CD4-positive, alpha-beta T cell (primary cell): Measurements from ENCODE around the gene MPZL2. TPM values are rescaled to one million over a fixed set of nuclear protein-coding genes. Genes with fewer than 3 reads are reported as not detected.

Experiments used
- ATAC-seq: fragments of 200-7000 bp; cut with Tn5 transposase; one replicate; pipeline ENCODE4 v1.10.0; 2022; ENCODE audit warnings: mild to moderate bottlenecking; ENCODE audit not compliant: poor library complexity
- CTCF ChIA-PET: fragments of 350-600 bp; sonication (Branson Sonifier 250); formaldehyde crosslinking; loops from one replicate; lab custom pipeline; 2021; ENCODE audit warnings: antibody characterized with exemption, inconsistent platforms; lab: Charles Lee
- POLR2A ChIA-PET: fragments of 350-600 bp; sonication (Branson Sonifier 250); formaldehyde crosslinking; loops from one replicate; lab custom pipeline; 2021; ENCODE audit warnings: antibody characterized with exemption, inconsistent platforms; lab: Charles Lee
- DNase-seq, 14 experiments: peaks; one replicate each; pipeline ENCODE4 v3.0.0-alpha.2; 2013 to 2020; ENCODE audit warnings: mixed read lengths in 2 of 14
- H3K27ac ChIP-seq, 2 donors: one replicate each; pipeline versions ENCODE4 v1.5.1 to v1.7.0; 2013; ENCODE audit warnings: low read length in 2 of 2, low read depth in 1 of 2, mild to moderate bottlenecking in 1 of 2
- H3K27me3 ChIP-seq, 2 experiments: 1 replicate in 1 of 2; 2 replicates in 1 of 2; pipeline versions ENCODE4 v1.6.1 to v1.7.0; 2013; ENCODE audit warnings: low read length in 2 of 2, control low read depth in 1 of 2, mild to moderate bottlenecking in 1 of 2, moderate library complexity in 1 of 2; ENCODE audit not compliant: insufficient read depth in 2 of 2, control insufficient read depth in 1 of 2
- H3K36me3 ChIP-seq: one replicate; pipeline ENCODE4 v1.6.1; 2013; ENCODE audit warnings: low read length, control low read depth; ENCODE audit not compliant: insufficient read depth
- H3K4me1 ChIP-seq: one replicate; pipeline ENCODE4 v1.6.1; 2013; ENCODE audit warnings: low read length, control low read depth; ENCODE audit not compliant: insufficient read depth
- H3K4me3 ChIP-seq: one replicate; pipeline ENCODE4 v1.5.1; 2013; ENCODE audit warnings: mild to moderate bottlenecking, low read length, moderate library complexity
- H3K9me3 ChIP-seq, 2 experiments: 1 replicate in 1 of 2; 2 replicates in 1 of 2; pipeline versions ENCODE4 v1.6.1 to v1.7.0; 2013; ENCODE audit warnings: low read length in 2 of 2, mild to moderate bottlenecking in 2 of 2, control low read depth in 1 of 2, moderate library complexity in 1 of 2; ENCODE audit not compliant: control insufficient read depth in 1 of 2, insufficient read depth in 1 of 2
- H3K27ac Mint-ChIP-seq: one replicate; pipeline ENCODE4 v1.8.0; 2020; ENCODE audit warnings: mixed read lengths
- H3K27me3 Mint-ChIP-seq: one replicate; pipeline ENCODE4 v1.8.0; 2021; ENCODE audit warnings: mixed read lengths
- H3K36me3 Mint-ChIP-seq: one replicate; pipeline ENCODE4 v1.8.0; 2021; ENCODE audit warnings: low read depth, mixed read lengths
- H3K4me1 Mint-ChIP-seq: one replicate; pipeline ENCODE4 v1.8.0; 2021; ENCODE audit warnings: low read depth, mixed read lengths
- H3K4me3 Mint-ChIP-seq: one replicate; pipeline ENCODE4 v1.8.0; 2020; ENCODE audit warnings: mild to moderate bottlenecking, mixed read lengths
- H3K9me3 Mint-ChIP-seq: one replicate; pipeline ENCODE4 v1.8.0; 2020; ENCODE audit warnings: mixed read lengths
- CTCF ChIP-seq: fragments of 200-600 bp; IDR thresholded peaks from one replicate; pipeline ENCODE4 v1.8.0; 2022; ENCODE audit warnings: antibody characterized with exemption, mild to moderate bottlenecking
- intact Hi-C, 2 experiments: fragments of 100-400 bp; cut with DNase I in 1 of 2; cut with micrococcal nuclease in 1 of 2; formaldehyde crosslinking; loops; one replicate each; pipeline versions ENCODE4 v1.15.1 to v1.9.0; 2023 to 2025; cut with DNase I, micrococcal nuclease
- total RNA-seq, 174 experiments: library from RNA in 2 of 174; stranded (reverse) in 2 of 174; gene quantifications; one replicate each; pipeline ENCODE4 v1.2.3 and lab custom pipeline; 2021 to 2026

The MPZL2 gene
- total RNA-seq, 2 experiments from 2014 or later = 0.95 to 1.8 TPM

- TF ChIP-seq CTCF = no peak
- ATAC-seq (no peak), DNase-seq (no peak)
- Mint-ChIP-seq H3K27me3 (no peaks in the 10 kb centered on the region), H3K9me3 (no peaks in the 10 kb centered on the region), H3K27ac (no peak overlapping the region), H3K36me3 (peaks cover 12% of the 10 kb centered on the region), H3K4me1 (peaks cover 32% of the 10 kb centered on the region), H3K4me3 (no peak overlapping the region)
- ChIA-PET POLR2A (interaction anchor here (0.7 kb wide), 1 partner anchor 44 kb away, joined by 3 read pairs; no protein-coding TSS in a partner anchor), CTCF (interaction anchor here (1.0 to 2.3 kb wide), 5 partner anchors 14 to 61 kb away, joined by 3 to 7 read pairs (median 3); no protein-coding TSS in a partner anchor)
- Histone ChIP-seq H3K36me3 (no peaks in the 10 kb centered on the region), H3K27ac (no peak overlapping the region), H3K9me3 (no peaks in the 10 kb centered on the region), H3K4me3 (no peak overlapping the region), H3K27me3 (no peaks in the 10 kb centered on the region), H3K4me1 (peaks cover 14% of the 10 kb centered on the region)
- intact Hi-C loops = loop anchor here (5.0 to 10.0 kb wide), 2 partner anchors 37 to 46 kb away; partner anchors contain the start of gene CD3E (in 1 of the 2)
Measured at GRCh38 chr11:118259138-118259537, 5.0 kb downstream of the MPZL2 start.

DNA sequence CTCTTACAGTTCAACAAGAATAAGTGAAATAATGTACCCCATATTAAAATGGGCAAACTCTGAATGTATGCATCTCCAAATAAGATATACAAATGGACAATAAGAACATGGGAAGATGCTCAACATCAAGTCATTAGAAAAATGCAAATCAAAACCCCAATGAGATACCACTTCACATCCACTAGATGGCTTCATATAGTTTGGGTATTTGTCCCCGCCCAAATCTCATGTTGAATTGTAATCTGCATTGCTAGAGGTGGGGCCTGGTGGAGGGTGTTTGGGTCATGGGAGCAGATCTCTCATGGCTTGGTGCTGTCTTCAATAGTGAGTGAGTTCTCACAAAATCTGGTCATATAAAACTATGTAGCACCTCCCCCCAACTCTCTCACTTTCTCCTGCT lies 5.7 kb downstream of the MPZL2 start:
- no peak overlapping the region for H3K27ac ChIP-seq
- H3K4me3 ChIP-seq = no peak overlapping the region
- H3K9me3 ChIP-seq = no peaks in the 10 kb centered on the region
- no peak for TF ChIP-seq CTCF
- ChIA-PET POLR2A (interaction anchor here (0.7 kb wide), 1 partner anchor 44 kb away, joined by 3 read pairs; no protein-coding TSS in a partner anchor), CTCF (interaction anchor here (1.1 to 2.3 kb wide), 3 partner anchors 17 to 60 kb away, joined by 3 to 7 read pairs (median 3); no protein-coding TSS in a partner anchor)
- no peaks in the 10 kb centered on the region for H3K36me3 ChIP-seq
- H3K4me1 Mint-ChIP-seq = peaks cover 25% of the 10 kb centered on the region
- intact Hi-C loops = loop anchor here (5.0 to 10.0 kb wide), 2 partner anchors 36 to 46 kb away; partner anchors contain the start of gene CD3E (in 1 of the 2)
- no peaks in the 10 kb centered on the region for H3K9me3 Mint-ChIP-seq
- H3K4me1 ChIP-seq = peaks cover 8% of the 10 kb centered on the region
- H3K4me3 Mint-ChIP-seq = no peak overlapping the region
- no peaks in the 10 kb centered on the region for H3K27me3 ChIP-seq
- H3K36me3 Mint-ChIP-seq = peaks cover 12% of the 10 kb centered on the region
- peak in 2 of 14 experiments; percentile 35 to 38 for DNase-seq
- ATAC-seq = no peak
- no peaks in the 10 kb centered on the region for H3K27me3 Mint-ChIP-seq
- H3K27ac Mint-ChIP-seq = no peak overlapping the region

DNA sequence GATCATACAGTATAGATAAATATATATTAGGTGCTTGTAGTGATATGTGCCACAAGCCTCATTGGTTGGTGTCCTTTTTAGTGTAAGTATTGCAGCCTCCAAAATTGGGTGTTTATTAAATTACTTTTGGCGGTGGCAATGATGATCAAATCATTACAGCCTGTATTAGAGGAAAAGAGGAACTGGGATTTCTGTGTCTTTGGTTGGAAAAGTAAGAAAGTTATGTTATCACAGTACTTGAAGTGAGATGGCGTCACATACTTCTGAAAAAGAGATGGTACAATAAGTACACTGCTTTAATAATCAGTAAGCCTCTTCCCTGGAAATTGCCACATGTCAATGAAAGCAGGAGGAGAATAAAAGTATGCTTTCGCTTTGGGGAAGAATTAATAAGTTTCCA lies 11.4 kb downstream of the MPZL2 start:
- H3K4me3 Mint-ChIP-seq = peak overlapping the region; percentile 96
- peaks cover 13% of the 10 kb centered on the region for H3K4me1 ChIP-seq
- H3K36me3 Mint-ChIP-seq = peaks cover 23% of the 10 kb centered on the region
- ChIA-PET POLR2A (interaction anchor here (0.9 to 3.3 kb wide), 16 partner anchors 11 to 183 kb away, joined by 3 to 49 read pairs (median 8); partner anchors contain the start of genes CD3D, CD3E, JAML and KMT2A), CTCF (interaction anchor here (0.8 to 2.7 kb wide), 4 partner anchors 36 to 81 kb away, joined by 3 to 18 read pairs (median 4); no protein-coding TSS in a partner anchor)
- no peak for DNase-seq
- no peaks in the 10 kb centered on the region for H3K36me3 ChIP-seq
- no peaks in the 10 kb centered on the region for H3K9me3 Mint-ChIP-seq
- H3K27ac ChIP-seq = peak overlapping the region; percentile 91 to 94
- no peaks in the 10 kb centered on the region for H3K9me3 ChIP-seq
- ATAC-seq = no peak
- H3K27ac Mint-ChIP-seq = peak overlapping the region; percentile 98
- H3K4me3 ChIP-seq = peak overlapping the region; percentile 79
- H3K27me3 ChIP-seq = no peaks in the 10 kb centered on the region
- TF ChIP-seq CTCF = no peak
- H3K4me1 Mint-ChIP-seq = peaks cover 43% of the 10 kb centered on the region
- intact Hi-C loops = loop anchor here in 1 of 2 experiments (5.0 to 10.0 kb wide), 2 partner anchors 35 to 52 kb away; partner anchors contain the start of gene CD3E
- H3K27me3 Mint-ChIP-seq = no peaks in the 10 kb centered on the region
